Mucosa of gallbladder (tissue), 1 donor: ENCODE measurements around the gene FERMT3. TPM values are rescaled to one million over a fixed set of nuclear protein-coding genes. Genes with fewer than 3 reads are reported as not detected.

Experiments used
- DNase-seq: peaks from one replicate; pipeline ENCODE4 v3.0.0-alpha.2; 2020; ENCODE audit warnings: low spot score
- total RNA-seq: library from RNA; stranded (reverse); gene quantifications from one replicate; pipeline ENCODE4 v1.2.1, GENCODE V29; 2021
- donor health status: DM: no; HTN: no; CAD: no.

Gene FERMT3
- total RNA-seq, 1 donor from 2014 or later, result 21.7 TPM

- no peak for DNase-seq
Measured at GRCh38 chr11:64249038-64249437, 42.5 kb downstream of the FERMT3 start.

DNA sequence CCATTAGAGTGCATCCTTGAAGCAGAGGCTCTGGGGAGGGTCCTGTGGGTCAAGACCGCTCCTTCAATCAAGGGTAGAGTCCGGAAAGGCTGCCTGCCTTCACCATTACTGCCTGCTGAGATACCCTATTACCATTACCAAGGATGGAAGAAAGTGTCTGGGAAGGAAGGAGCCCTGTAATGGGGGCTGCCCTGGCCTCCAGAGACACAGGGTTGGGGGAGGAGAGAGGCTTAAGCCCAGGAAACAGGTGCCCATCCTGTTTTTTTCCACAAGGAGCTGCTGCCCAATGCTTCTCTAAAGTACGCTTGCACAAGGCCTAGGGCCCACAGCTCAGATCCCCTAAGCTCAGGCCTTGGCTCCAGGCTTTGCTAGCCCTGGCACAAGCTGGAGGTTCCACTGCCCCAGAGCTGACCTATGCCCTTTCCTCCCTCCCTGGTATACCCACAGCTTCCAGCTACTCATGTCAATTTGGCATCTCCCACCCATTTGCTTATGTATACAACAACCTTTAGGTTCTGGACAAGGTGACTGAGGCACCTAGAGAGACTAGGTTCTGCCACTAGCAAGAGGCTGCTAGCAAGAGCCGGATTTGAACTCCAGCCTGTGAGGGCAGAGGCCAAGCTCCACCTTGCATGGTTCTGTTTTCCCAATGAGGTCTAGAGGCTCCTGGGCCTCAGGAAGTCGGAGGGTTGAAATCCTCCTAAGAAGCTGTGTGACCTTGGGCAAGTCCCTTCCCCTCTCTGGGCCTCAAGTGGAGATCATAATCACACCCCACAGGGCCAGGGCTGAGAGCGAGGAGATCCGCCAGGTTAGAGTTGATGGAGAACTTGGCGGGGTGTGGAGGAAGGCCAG, 43.3 kb downstream of the FERMT3 start:
- DNase-seq, result no peak

DNA sequence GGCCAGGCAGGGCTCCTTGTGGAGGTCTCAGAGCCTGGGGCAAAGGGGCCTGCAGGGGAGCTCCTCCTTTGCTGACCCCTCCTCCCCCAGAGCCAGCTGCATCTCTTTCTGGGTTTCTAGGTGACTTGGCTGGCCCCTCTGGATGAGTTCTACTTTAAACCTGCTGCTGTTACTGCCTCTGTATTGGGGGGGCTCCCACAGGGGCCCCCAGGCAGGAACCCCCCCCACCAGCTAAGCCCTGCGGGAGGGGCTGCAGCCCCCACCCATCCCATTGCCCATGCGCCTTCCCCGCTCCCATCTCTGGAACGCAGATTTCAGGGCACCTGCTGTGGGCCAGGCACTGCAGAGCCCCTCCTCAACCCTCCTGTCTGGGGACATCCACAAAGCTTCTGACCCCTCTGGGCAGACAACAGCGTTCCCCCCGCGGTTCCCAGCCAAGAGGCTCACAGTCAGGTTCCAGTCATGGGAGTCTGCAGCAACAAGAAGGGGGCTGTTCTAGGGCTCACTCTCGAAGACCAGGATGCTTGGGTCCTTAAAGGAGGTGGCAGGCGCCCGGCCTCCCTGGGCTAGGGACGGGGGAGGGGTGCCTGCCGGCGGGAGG, 44.0 kb downstream of the FERMT3 start:
- no peak for DNase-seq

GRCh38 chr11:64251016-64251752, 44.7 kb downstream of the FERMT3 start, which contains the start of gene PLCB3:
TSS of gene PLCB3 (plus strand) at chr11:64251530. CDS start at chr11:64251650, 120 bp downstream.
- DNase-seq, result no peak

GRCh38 chr11:64251753-64252002, 45.2 kb downstream of the FERMT3 start:
- DNase-seq, result no peak

GRCh38 chr11:64252003-64252872, 45.7 kb downstream of the FERMT3 start:
- DNase-seq, result no peak

DNA sequence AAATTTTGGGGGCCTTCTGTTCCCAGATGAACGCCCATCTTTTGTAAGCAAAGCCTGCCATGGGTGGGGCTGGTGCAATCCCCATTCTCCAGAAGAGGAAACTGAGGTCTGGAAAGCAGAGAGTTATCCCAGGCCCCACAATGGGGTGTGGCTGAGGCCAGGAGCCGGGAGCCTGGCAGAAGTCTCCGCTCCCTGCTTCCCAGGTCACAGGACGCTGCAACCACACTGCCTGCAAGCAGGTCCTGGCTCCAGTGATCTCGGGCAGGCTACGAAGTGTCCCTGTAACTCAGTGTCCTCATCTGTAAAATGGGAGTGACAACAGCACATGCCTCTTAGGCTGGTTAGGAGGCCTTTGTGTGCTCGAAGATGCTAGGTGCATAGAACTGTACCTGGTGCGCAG, 46.5 kb downstream of the FERMT3 start:
- no peak for DNase-seq

DNA sequence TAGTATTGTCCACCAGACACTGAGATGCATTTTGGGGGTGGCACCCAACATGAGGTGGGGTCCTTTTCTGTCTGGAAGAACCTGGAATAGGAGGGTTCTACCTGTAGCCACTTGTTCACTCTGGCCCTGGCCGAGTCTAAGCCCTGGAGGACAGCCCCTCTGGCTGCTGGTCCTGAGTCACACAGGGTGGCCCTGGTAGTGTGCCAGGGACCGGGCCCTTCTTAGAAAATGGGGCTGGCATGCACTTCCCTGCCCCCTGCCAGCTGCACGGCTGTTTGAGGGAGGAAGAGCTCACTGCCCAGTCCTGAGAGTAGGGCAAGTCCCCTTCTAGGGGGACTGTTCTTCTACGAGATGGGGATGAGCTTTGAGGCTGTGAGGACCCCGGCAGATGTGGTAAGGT, 47.0 kb downstream of the FERMT3 start:
- DNase-seq, result no peak

DNA sequence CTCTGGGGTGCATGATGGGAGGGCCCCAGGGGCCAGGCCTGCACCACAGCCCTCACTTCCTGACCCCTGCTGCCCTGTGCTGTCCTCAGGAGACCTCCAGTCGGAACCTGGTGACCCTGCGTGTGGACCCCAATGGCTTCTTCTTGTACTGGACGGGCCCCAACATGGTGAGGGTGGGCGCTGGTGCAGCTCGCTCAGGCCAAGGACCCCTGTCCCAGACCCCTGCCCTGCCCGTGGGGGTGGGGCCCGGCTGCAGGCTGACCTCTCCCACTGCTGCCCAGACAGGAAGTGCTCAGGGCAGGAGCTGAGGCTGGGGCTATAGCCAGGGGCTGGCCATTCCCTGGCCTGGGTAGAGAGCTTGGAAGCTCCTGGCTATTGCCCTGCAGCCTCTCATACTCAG, 47.8 kb downstream of the FERMT3 start:
- no peak for DNase-seq

GRCh38 chr11:64255135-64256128, 48.9 kb downstream of the FERMT3 start:
- DNase-seq, result no peak

DNA sequence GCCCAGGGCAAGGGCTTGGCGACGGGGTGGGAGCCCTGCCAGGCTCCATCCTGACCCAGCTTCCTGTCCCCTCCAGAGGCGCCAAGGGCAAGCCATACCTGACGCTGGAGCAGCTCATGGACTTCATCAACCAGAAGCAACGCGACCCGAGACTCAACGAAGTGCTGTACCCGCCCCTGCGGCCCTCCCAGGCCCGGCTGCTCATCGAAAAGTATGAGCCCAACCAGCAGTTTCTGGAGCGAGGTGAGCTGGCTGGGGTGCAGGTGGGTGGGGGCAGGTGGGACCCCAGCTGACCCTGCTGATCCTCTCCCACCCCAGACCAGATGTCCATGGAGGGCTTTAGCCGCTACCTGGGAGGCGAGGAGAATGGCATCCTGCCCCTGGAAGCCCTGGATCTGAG, 49.8 kb downstream of the FERMT3 start:
- DNase-seq, result no peak

- DNase-seq, result no peak
Measured at GRCh38 chr11:64258356-64258755, 51.8 kb downstream of the FERMT3 start.

GRCh38 chr11:64258946-64259532, 52.5 kb downstream of the FERMT3 start:
- no peak for DNase-seq

GRCh38 chr11:64259533-64260067, 53.1 kb downstream of the FERMT3 start:
- DNase-seq, result no peak

DNA sequence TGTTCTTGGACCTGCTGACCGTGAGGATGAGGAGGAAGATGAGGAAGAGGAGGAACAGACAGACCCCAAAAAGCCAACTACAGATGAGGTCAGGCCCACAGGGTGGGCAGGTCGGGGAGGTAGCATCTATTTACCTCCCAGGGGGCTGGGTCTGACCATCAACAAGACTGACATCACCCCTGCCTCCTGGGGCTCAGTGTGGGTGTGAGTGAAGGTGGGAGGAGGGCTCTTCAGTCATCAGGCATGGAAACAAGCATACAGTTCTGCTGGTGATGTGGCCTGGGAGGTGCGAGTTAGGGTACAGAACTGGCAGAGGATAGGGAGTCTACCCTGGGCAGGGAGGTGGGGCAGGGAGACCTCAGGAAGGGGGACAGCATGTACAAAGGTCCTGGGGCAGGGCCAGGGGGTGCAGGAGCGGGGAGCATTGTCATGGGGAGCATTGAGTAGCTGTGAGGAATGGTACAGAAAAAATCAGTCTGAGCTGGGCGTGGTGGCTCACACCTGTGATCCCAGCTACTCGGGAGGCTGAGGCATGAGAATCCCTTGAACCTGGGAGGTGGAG, 53.7 kb downstream of the FERMT3 start:
- no peak for DNase-seq

- DNase-seq, result no peak
Measured at GRCh38 chr11:64261556-64262080, 55.1 kb downstream of the FERMT3 start.

DNA sequence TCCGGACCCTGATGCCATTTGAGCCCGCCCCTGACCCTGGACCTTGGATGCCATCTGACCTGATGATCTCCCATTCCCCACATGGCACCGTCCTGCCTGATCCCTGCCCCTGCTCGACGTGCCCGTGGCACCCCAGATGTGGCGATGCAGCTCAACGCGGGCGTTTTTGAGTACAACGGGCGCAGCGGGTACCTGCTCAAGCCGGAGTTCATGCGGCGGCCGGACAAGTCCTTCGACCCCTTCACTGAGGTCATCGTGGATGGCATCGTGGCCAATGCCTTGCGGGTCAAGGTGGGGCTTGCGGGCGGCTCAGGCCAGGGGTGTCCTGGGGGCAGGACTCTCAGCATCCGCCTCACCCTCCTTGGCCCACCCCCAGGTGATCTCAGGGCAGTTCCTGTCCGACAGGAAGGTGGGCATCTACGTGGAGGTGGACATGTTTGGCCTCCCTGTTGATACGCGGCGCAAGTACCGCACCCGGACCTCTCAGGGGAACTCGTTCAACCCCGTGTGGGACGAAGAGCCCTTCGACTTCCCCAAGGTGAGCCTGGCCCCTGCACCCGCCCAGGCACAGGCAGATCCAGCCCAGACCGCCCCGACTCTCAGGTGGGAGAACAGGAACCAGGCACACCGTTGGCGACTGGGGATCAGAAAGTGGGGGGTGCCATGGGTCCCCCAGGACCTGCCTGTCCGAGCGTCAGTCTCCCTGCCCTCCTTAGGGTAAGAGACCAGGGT, 55.9 kb downstream of the FERMT3 start:
- no peak for DNase-seq

- DNase-seq, result no peak
Measured at GRCh38 chr11:64263021-64263946, 56.8 kb downstream of the FERMT3 start.
